H1 (cell line): ENCODE measurements around the gene NIPAL3. TPM values are rescaled to one million over a fixed set of nuclear protein-coding genes. Genes with fewer than 3 reads are reported as not detected.

Experiments used
- CTCF ChIA-PET: fragments of 300-600 bp; sonication (Branson Sonifier 250); formaldehyde crosslinking; loops from one replicate; lab custom pipeline; 2021; ENCODE audit not compliant: partially characterized antibody; lab: Charles Lee
- POLR2A ChIA-PET: fragments of 300-600 bp; sonication (Branson Sonifier 250); formaldehyde crosslinking; loops from one replicate; lab custom pipeline; 2021; ENCODE audit warnings: inconsistent platforms; ENCODE audit not compliant: partially characterized antibody; lab: Charles Lee
- DNase-seq, 2 experiments: peaks; one replicate each; pipeline versions ENCODE4 v3.0.0 to v3.0.0-alpha.2; 2010 to 2022; ENCODE audit warnings: low spot score in 2 of 2, low read depth in 1 of 2, mixed read lengths in 1 of 2
- FAIRE-seq: peaks from 2 replicates; lab custom pipeline; 2011; peaks lifted over from hg19 to GRCh38; lab: Jason Lieb, UNC
- H2AFZ ChIP-seq: 2 replicates; pipeline ENCODE4 v1.8.1; 2012; ENCODE audit warnings: low read length, inconsistent platforms
- H2AK5ac ChIP-seq: 2 replicates; pipeline ENCODE4 v1.6.1; 2013; ENCODE audit warnings: low read depth, low read length
- H2BK120ac ChIP-seq: replicated peaks from 2 replicates; pipeline ENCODE3; 2013; ENCODE audit warnings: low read depth, low read length, inconsistent platforms
- H2BK12ac ChIP-seq: 2 replicates; pipeline ENCODE4 v1.6.1; 2013; ENCODE audit warnings: low read depth, low read length
- H2BK15ac ChIP-seq: 2 replicates; pipeline ENCODE4 v1.6.1; 2013; ENCODE audit warnings: low read length
- H2BK20ac ChIP-seq: 2 replicates; pipeline ENCODE4 v1.6.1; 2013; ENCODE audit warnings: low read length
- H2BK5ac ChIP-seq: 2 replicates; pipeline ENCODE4 v1.6.1; 2013; ENCODE audit warnings: low read depth, low read length
- H3K14ac ChIP-seq: 2 replicates; pipeline ENCODE4 v1.6.1; 2013; ENCODE audit warnings: inconsistent platforms; ENCODE audit not compliant: insufficient read length
- H3K18ac ChIP-seq: 2 replicates; pipeline ENCODE4 v1.6.1; 2013; ENCODE audit warnings: low read length; ENCODE audit errors: extremely low read depth
- H3K23ac ChIP-seq: 2 replicates; pipeline ENCODE4 v1.6.1; 2013; ENCODE audit warnings: inconsistent platforms; ENCODE audit not compliant: insufficient read length
- H3K23me2 ChIP-seq: 2 replicates; pipeline ENCODE4 v1.6.1; 2013; ENCODE audit warnings: low read depth, low read length
- H3K27ac ChIP-seq: 2 replicates; pipeline ENCODE4 v1.6.1; 2011; ENCODE audit warnings: low read depth, low read length, inconsistent platforms
- H3K27me3 ChIP-seq, 4 experiments: replicated peaks in 1 of 4; 1 replicate in 1 of 4; 2 replicates in 3 of 4; pipeline versions ENCODE4 v1.6.1 to v1.8.1; 2011 to 2013; ENCODE audit warnings: low read length in 3 of 4, mild to moderate bottlenecking in 3 of 4, inconsistent platforms in 2 of 4, mixed read lengths in 2 of 4, moderate library complexity in 1 of 4; ENCODE audit not compliant: control insufficient read depth in 3 of 4, insufficient read depth in 3 of 4; ENCODE audit errors: extremely low read depth in 1 of 4
- H3K36me3 ChIP-seq, 4 experiments: 2 replicates each; pipeline versions ENCODE4 v1.6.1 to v1.8.1; 2011 to 2013; ENCODE audit warnings: mild to moderate bottlenecking in 4 of 4, low read length in 3 of 4, moderate library complexity in 2 of 4, control low read depth in 1 of 4, inconsistent platforms in 1 of 4; ENCODE audit not compliant: insufficient read depth in 4 of 4, control insufficient read depth in 2 of 4
- H3K4ac ChIP-seq: replicated peaks from 2 replicates; pipeline ENCODE3; 2013; ENCODE audit warnings: low read length, low read depth, mixed read lengths, inconsistent platforms; ENCODE audit not compliant: insufficient read length
- H3K4me1 ChIP-seq, 4 experiments: replicated peaks in 1 of 4; 1 replicate in 1 of 4; 2 replicates in 3 of 4; pipeline versions ENCODE4 v1.6.1 to v1.8.1; 2011 to 2013; ENCODE audit warnings: low read length in 3 of 4, inconsistent platforms in 2 of 4, mixed read lengths in 1 of 4; ENCODE audit not compliant: insufficient read depth in 4 of 4, control insufficient read depth in 3 of 4
- H3K4me2 ChIP-seq, 2 experiments: 2 replicates each; pipeline versions ENCODE4 v1.6.1 to v1.8.1; 2011 to 2013; ENCODE audit warnings: low read depth in 2 of 2, low read length in 2 of 2, control low read depth in 1 of 2, inconsistent platforms in 1 of 2, mild to moderate bottlenecking in 1 of 2; ENCODE audit not compliant: insufficient read depth in 1 of 2
- H3K4me3 ChIP-seq, 4 experiments: fragments of 200-600, 300-600 bp in 1 of 4; sonication (generic), shearing (Covaris generic), sonication (Bioruptor Twin) in 1 of 4; 2 replicates each; pipeline versions ENCODE4 v1.5.1 to v1.8.1; 2011 to 2016; ENCODE audit warnings: low read length in 4 of 4, low read depth in 3 of 4, control low read depth in 2 of 4, inconsistent platforms in 2 of 4, mild to moderate bottlenecking in 2 of 4, mixed read lengths in 1 of 4, moderate library complexity in 1 of 4; ENCODE audit not compliant: insufficient read depth in 2 of 4; ENCODE audit errors: extremely low read depth in 1 of 4
- H3K56ac ChIP-seq: replicated peaks from 2 replicates; pipeline ENCODE3; 2013; ENCODE audit warnings: low read depth, mild to moderate bottlenecking, mixed read lengths, low read length, inconsistent platforms; ENCODE audit not compliant: insufficient read length
- H3K79me1 ChIP-seq: 2 replicates; pipeline ENCODE4 v1.6.1; 2013; ENCODE audit warnings: low read depth, low read length, control low read depth
- H3K79me2 ChIP-seq, 2 experiments: 2 replicates each; pipeline versions ENCODE4 v1.6.1 to v1.8.1; 2012 to 2013; ENCODE audit warnings: low read length in 2 of 2, mild to moderate bottlenecking in 2 of 2, inconsistent platforms in 1 of 2; ENCODE audit not compliant: insufficient read depth in 2 of 2, control insufficient read depth in 1 of 2
- H3K9ac ChIP-seq, 4 experiments: replicated peaks in 1 of 4; 1 replicate in 1 of 4; 2 replicates in 3 of 4; pipeline versions ENCODE4 v1.6.1 to v1.8.1; 2011 to 2013; ENCODE audit warnings: low read depth in 3 of 4, low read length in 3 of 4, control low read depth in 2 of 4, mild to moderate bottlenecking in 2 of 4, moderate library complexity in 2 of 4, inconsistent platforms in 1 of 4; ENCODE audit errors: extremely low read depth in 1 of 4
- H3K9me3 ChIP-seq, 2 experiments: 2 replicates each; pipeline versions ENCODE4 v1.6.1 to v1.8.1; 2012 to 2013; ENCODE audit warnings: mild to moderate bottlenecking in 2 of 2, moderate library complexity in 2 of 2, control low read depth in 1 of 2, inconsistent platforms in 1 of 2, low read depth in 1 of 2, low read length in 1 of 2, mixed read lengths in 1 of 2; ENCODE audit not compliant: insufficient read depth in 2 of 2
- H4K20me1 ChIP-seq, 2 experiments: replicated peaks in 1 of 2; 2 replicates each; pipeline versions ENCODE3 to v1.8.1; 2011 to 2013; ENCODE audit warnings: inconsistent platforms in 2 of 2, low read length in 2 of 2, mild to moderate bottlenecking in 1 of 2; ENCODE audit not compliant: insufficient read depth in 2 of 2, control insufficient read depth in 1 of 2
- H4K5ac ChIP-seq: 2 replicates; pipeline ENCODE4 v1.6.1; 2013; ENCODE audit warnings: low read length, low read depth, mixed read lengths, inconsistent platforms; ENCODE audit not compliant: insufficient read length
- H4K8ac ChIP-seq: 2 replicates; pipeline ENCODE4 v1.8.0; 2013; ENCODE audit warnings: mild to moderate bottlenecking, moderate library complexity, low read length, inconsistent platforms; ENCODE audit not compliant: insufficient read depth; ENCODE audit errors: extremely low read depth
- H4K91ac ChIP-seq: replicated peaks from 2 replicates; pipeline ENCODE3; 2013; ENCODE audit warnings: low read length, mixed read lengths, inconsistent platforms; ENCODE audit not compliant: insufficient read length
- CREB1 ChIP-seq: IDR thresholded peaks from 2 replicates; pipeline ENCODE4 v1.6.1; 2012; ENCODE audit warnings: inconsistent platforms
- E2F6 ChIP-seq: IDR thresholded peaks from 2 replicates; pipeline ENCODE4 v1.6.1; 2012; ENCODE audit warnings: inconsistent platforms
- KDM4A ChIP-seq: IDR thresholded peaks from one replicate; pipeline ENCODE4 v1.7.1; 2012; ENCODE audit warnings: low read depth, mild to moderate bottlenecking, moderate library complexity, low read length, inconsistent platforms; ENCODE audit not compliant: severe bottlenecking
- WGBS, 2 experiments: shearing (Covaris generic) in 1 of 2; methylation state at CpG; one replicate each; pipeline versions ENCODE4 v1.1.6 to v1.1.7; 2013 to 2015; ENCODE audit warnings: low lambda C conversion rate in 2 of 2, mixed read lengths in 2 of 2, inconsistent platforms in 1 of 2, low coverage in 1 of 2, missing lambda C conversion rate in 1 of 2; ENCODE audit not compliant: insufficient replicate concordance in 2 of 2, insufficient coverage in 1 of 2, insufficient read length in 1 of 2; ENCODE audit errors: extremely low coverage in 1 of 2, missing lambda C conversion rate in 1 of 2; 5-methylcytosine and 5-hydroxymethylcytosine counted together
- polyA plus RNA-seq, 7 experiments: library from polyadenylated mRNA; depleted of rRNA in 3 of 7; stranded (reverse) in 5 of 7; unstranded in 2 of 7; fragments of >200 nt in 5 of 7; fragments of 200-250 nt in 2 of 7; gene quantifications; 1 replicate in 5 of 7; 2 replicates in 1 of 7; 4 replicates in 1 of 7; pipeline versions ENCODE4 v1.2.1 to v1.2.3, GENCODE V29; 2011 to 2013; ENCODE audit warnings: missing spikeins in 2 of 7, mixed read lengths in 2 of 7
- total RNA-seq: library from RNA; stranded (reverse); fragmentation: NEBNext Ultra II Directional; extraction: Animal tissue kit (Norgen Biotek cat#: 25700); gene quantifications from 2 replicates; pipeline ENCODE4 v1.2.1, GENCODE V29; 2021

NIPAL3 gene
- total and polyA plus RNA-seq, 2 of the 8 experiments (the other 6 are each of a cell fraction or from before 2014, with no cell fraction given): 8.8 to 11.0 TPM

GRCh38 chr1:24503059-24503751 is 87.6 kb downstream of the NIPAL3 start:
- Histone ChIP-seq H3K4me2 (peak overlapping the region; percentile 78 to 96), H3K56ac (no peak overlapping the region), H2BK12ac (no peak overlapping the region), H3K9me3 (no peaks in the 10 kb centered on the region), H3K23ac (no peak overlapping the region), H2BK5ac (no peak overlapping the region), H3K4ac (no peak overlapping the region), H2BK15ac (0 out of 2 replicates have a peak overlapping the region, but pooled peaks have one; percentile 83), H2AFZ (peak overlapping the region; percentile 23; the same call in 1 of the 2 replicates), H3K4me1 (peaks cover 2 to 21% (median 13%) of the 10 kb centered on the region in 4 experiments; a peak in 6 of 7 replicates), H2BK120ac (no peak overlapping the region), H4K91ac (peak overlapping the region; percentile 35), H3K36me3 (no peaks in the 10 kb centered on the region), H3K18ac (peak overlapping the region; percentile 93; the same call in 1 of the 2 replicates), H3K14ac (no peak overlapping the region), H2BK20ac (no peak overlapping the region), H3K4me3 (peak overlapping the region; percentile 73 to 95 (median 77)), H3K27ac (no peak overlapping the region), H3K79me1 (no peaks in the 10 kb centered on the region), H3K23me2 (peaks cover 11% of the 10 kb centered on the region), H3K9ac (peak overlapping the region in 3 of 4 experiments; percentile 14 to 30 (median 16); a peak in 3 of 7 replicates), H4K5ac (no peak overlapping the region), H4K20me1 (no peaks in the 10 kb centered on the region), H3K79me2 (no peaks in the 10 kb centered on the region), H2AK5ac (no peak overlapping the region), H4K8ac (no peak overlapping the region; the same call in 1 of the 2 replicates), H3K27me3 (peaks cover 0 to 7% (median 0%) of the 10 kb centered on the region in 4 experiments; a peak in 3 of 7 replicates)
- TF ChIP-seq E2F6: no peak
- TF ChIP-seq KDM4A: peak; percentile 31
- 0 out of 2 replicates have a peak, but pooled peaks have one; percentile 5 for TF ChIP-seq CREB1
- no peak for DNase-seq
- 4% methylated on average over 32 of the region's 53 CpGs; no CpG with 5 or more reads in 1 of the 2 experiments for WGBS, 2 experiments
- no peak for FAIRE-seq
- ChIA-PET CTCF (interaction anchor here (0.8 to 3.0 kb wide), 4 partner anchors 9 to 88 kb away, joined by 3 to 15 read pairs (median 5); partner anchors contain the start of gene NIPAL3), POLR2A (interaction anchor here (1.4 to 1.6 kb wide), 2 partner anchors 12 to 13 kb away, joined by 3 to 4 read pairs; no protein-coding TSS in a partner anchor)
